ENCODE data around the gene RHBG. TPM values are rescaled to one million over a fixed set of nuclear protein-coding genes. Genes with fewer than 3 reads are reported as not detected.
"Not testable (repeated sequence)": the region's sequence is repeated elsewhere in the genome, so short reads cannot be mapped to it uniquely, and the experiment has no call there.

RHBG gene
- total RNA-seq, 4 donors from 2014 or later: not detected

- ATAC-seq (no peak), DNase-seq (no peak)
- no peak for TF ChIP-seq POLR2A (IDR thresholded peaks at IDR 0.05)
- TF ChIP-seq CTCF (IDR thresholded peaks at IDR 0.05 in 4 of 5, conservative IDR thresholded peaks at IDR 0.05 in 1 of 5): no peak
- Histone ChIP-seq H3K4me3 (no peak overlapping the region), H3K4me1 (no peaks in the 10 kb centered on the region), H3K27ac (no peak overlapping the region), H3K36me3 (no peaks in the 10 kb centered on the region), H3K9me3 (no peaks in the 10 kb centered on the region), H3K27me3 (no peaks in the 10 kb centered on the region)
- in situ Hi-C loops (cut with MboI; ENCODE audit: low sequenced_read_pairs in 4 of 4): no loop called here
- intact Hi-C loops (cut with DNase I; ENCODE audit: low total_unique reads): no loop called here
Measured at GRCh38 chr1:156344409-156344808, 24.6 kb upstream of the RHBG start.

- intact Hi-C loops (cut with DNase I; ENCODE audit: low total_unique reads); in situ Hi-C loops (cut with MboI; ENCODE audit: low sequenced_read_pairs in 4 of 4); H3K27me3 ChIP-seq; ATAC-seq; H3K9me3 ChIP-seq; DNase-seq; H3K4me3 ChIP-seq; H3K27ac ChIP-seq; H3K36me3 ChIP-seq; H3K4me1 ChIP-seq: not testable (repeated sequence)
Measured at GRCh38 chr1:156346035-156346434, 23.0 kb upstream of the RHBG start.

DNA sequence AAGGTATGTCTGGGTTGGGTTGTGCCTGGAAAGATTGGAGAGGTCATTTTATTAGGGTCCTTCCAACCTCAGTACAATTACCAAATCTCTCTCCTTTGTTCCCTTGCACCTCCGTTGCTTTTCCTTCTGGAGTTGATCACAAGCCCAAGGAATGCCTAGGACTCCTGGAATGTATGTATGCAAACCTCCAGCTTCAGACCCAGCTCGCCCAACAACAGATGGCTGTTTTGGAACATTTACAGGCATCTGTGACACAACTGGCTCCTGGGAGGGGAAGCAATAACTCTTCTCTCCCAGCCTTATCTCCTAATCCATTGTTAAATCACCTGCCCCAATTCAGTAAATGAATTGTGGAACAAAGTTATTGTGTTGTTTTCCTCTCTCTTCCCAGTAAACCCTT is 22.4 kb upstream of the RHBG start:
- no peaks in the 10 kb centered on the region for H3K27me3 ChIP-seq
- H3K36me3 ChIP-seq: no peaks in the 10 kb centered on the region
- in situ Hi-C loops (cut with MboI; ENCODE audit: low sequenced_read_pairs in 4 of 4): no loop called here
- H3K4me3 ChIP-seq: no peak overlapping the region
- DNase-seq (no peak), ATAC-seq (no peak)
- H3K27ac ChIP-seq: no peak overlapping the region
- no peaks in the 10 kb centered on the region for H3K4me1 ChIP-seq
- TF ChIP-seq CTCF (IDR thresholded peaks at IDR 0.05 in 4 of 5, conservative IDR thresholded peaks at IDR 0.05 in 1 of 5) (no peak), POLR2A (IDR thresholded peaks at IDR 0.05) (no peak)
- intact Hi-C loops (cut with DNase I; ENCODE audit: low total_unique reads): no loop called here
- no peaks in the 10 kb centered on the region for H3K9me3 ChIP-seq

GRCh38 chr1:156347331-156347730 is 21.7 kb upstream of the RHBG start:
- intact Hi-C loops (cut with DNase I; ENCODE audit: low total_unique reads) (no loop called here), in situ Hi-C loops (cut with MboI; ENCODE audit: low sequenced_read_pairs in 4 of 4) (no loop called here)
- TF ChIP-seq CTCF (IDR thresholded peaks at IDR 0.05 in 4 of 5, conservative IDR thresholded peaks at IDR 0.05 in 1 of 5): no peak
- no peaks in the 10 kb centered on the region for H3K4me1 ChIP-seq
- H3K9me3 ChIP-seq: no peaks in the 10 kb centered on the region
- no peak overlapping the region for H3K4me3 ChIP-seq
- DNase-seq (no peak), ATAC-seq (no peak)
- H3K36me3 ChIP-seq: no peaks in the 10 kb centered on the region
- no peaks in the 10 kb centered on the region for H3K27me3 ChIP-seq
- H3K27ac ChIP-seq: no peak overlapping the region

GRCh38 chr1:156352481-156352880 is 16.5 kb upstream of the RHBG start:
- ATAC-seq; in situ Hi-C loops (cut with MboI; ENCODE audit: low sequenced_read_pairs in 4 of 4); intact Hi-C loops (cut with DNase I; ENCODE audit: low total_unique reads): not testable (repeated sequence)

GRCh38 chr1:156356262-156356874 is 12.6 kb upstream of the RHBG start:
- no peaks in the 10 kb centered on the region for H3K4me1 ChIP-seq
- in situ Hi-C loops (cut with MboI; ENCODE audit: low sequenced_read_pairs in 4 of 4) (no loop called here), intact Hi-C loops (cut with DNase I; ENCODE audit: low total_unique reads) (no loop called here)
- H3K27ac ChIP-seq: no peak overlapping the region
- TF ChIP-seq CTCF (IDR thresholded peaks at IDR 0.05 in 4 of 5, conservative IDR thresholded peaks at IDR 0.05 in 1 of 5) (no peak), POLR2A (IDR thresholded peaks at IDR 0.05) (no peak)
- no peaks in the 10 kb centered on the region for H3K9me3 ChIP-seq
- no peaks in the 10 kb centered on the region for H3K36me3 ChIP-seq
- no peak overlapping the region for H3K4me3 ChIP-seq
- ATAC-seq (no peak), DNase-seq (no peak)
- peaks cover 19 to 24% (median 22%) of the 10 kb centered on the region in 3 donors for H3K27me3 ChIP-seq

More at GRCh38 chr1:156352481-156352880, 16.5 kb upstream of the RHBG start:
- not testable (repeated sequence) for H3K27ac ChIP-seq, H3K4me1 ChIP-seq, H3K4me3 ChIP-seq, DNase-seq, H3K9me3 ChIP-seq, H3K36me3 ChIP-seq
- H3K27me3 ChIP-seq: peaks cover 17 to 18% (median 18%) of the 10 kb centered on the region in 3 donors

Measured in gastrocnemius medialis (tissue), 4 donors.